Gastroesophageal sphincter (tissue), 3 donors: ENCODE measurements around the gene TSPAN14.

Experiments
- EP300 ChIP-seq: sonication (generic); formaldehyde crosslinking; IDR thresholded peaks from one replicate; pipeline ENCODE4 v1.6.1; 2017; ENCODE audit warnings: antibody characterized with exemption, mild to moderate bottlenecking
- POLR2A ChIP-seq, 2 donors: fragments of 450-650 bp; IDR thresholded peaks; one replicate each; pipeline ENCODE4 v1.6.1; 2017; ENCODE audit warnings: antibody characterized with exemption in 2 of 2, mild to moderate bottlenecking in 2 of 2, moderate library complexity in 1 of 2
- POLR2AphosphoS5 ChIP-seq: sonication (generic); formaldehyde crosslinking; IDR thresholded peaks from one replicate; pipeline ENCODE4 v1.6.1; 2017; ENCODE audit warnings: antibody characterized with exemption
- TF ChIP-seq, protein P1 (sequence below), 4 experiments: fragments of 200-600 bp in 2 of 4; fragments of 450-650 bp in 2 of 4; sonication (generic) in 1 of 4; IDR thresholded peaks; one replicate each; pipeline ENCODE4 v1.5.1; 2017 to 2019; ENCODE audit warnings: antibody characterized with exemption in 4 of 4, mild to moderate bottlenecking in 2 of 4, moderate library complexity in 2 of 4

DNA sequence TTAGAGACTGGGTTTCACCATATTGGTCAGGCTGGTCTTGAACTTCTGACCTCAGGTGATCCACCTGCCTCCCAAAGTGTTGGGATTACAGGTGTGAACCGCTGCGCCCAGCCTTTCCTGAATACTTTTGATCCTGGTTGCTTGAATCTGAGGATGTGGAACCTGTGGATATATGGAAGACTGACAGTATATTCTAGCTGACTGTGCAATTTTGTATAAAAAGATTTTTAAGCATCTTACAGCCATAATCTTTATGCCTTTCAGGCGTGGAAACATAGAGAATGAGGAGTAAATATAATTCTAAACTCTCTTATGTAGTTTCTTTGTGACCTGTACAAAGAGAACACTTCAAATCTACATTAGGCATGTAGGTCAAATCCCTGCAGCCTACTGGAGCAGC is 16.2 kb downstream of the TSPAN14 start:
- TF ChIP-seq, protein P1, sequence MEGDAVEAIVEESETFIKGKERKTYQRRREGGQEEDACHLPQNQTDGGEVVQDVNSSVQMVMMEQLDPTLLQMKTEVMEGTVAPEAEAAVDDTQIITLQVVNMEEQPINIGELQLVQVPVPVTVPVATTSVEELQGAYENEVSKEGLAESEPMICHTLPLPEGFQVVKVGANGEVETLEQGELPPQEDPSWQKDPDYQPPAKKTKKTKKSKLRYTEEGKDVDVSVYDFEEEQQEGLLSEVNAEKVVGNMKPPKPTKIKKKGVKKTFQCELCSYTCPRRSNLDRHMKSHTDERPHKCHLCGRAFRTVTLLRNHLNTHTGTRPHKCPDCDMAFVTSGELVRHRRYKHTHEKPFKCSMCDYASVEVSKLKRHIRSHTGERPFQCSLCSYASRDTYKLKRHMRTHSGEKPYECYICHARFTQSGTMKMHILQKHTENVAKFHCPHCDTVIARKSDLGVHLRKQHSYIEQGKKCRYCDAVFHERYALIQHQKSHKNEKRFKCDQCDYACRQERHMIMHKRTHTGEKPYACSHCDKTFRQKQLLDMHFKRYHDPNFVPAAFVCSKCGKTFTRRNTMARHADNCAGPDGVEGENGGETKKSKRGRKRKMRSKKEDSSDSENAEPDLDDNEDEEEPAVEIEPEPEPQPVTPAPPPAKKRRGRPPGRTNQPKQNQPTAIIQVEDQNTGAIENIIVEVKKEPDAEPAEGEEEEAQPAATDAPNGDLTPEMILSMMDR (IDR thresholded peaks at IDR 0.05) = no peak
- TF ChIP-seq POLR2A (IDR thresholded peaks at IDR 0.05) (no peak), POLR2AphosphoS5 (no peak), EP300 (no peak)
